UCSD-AML1 (cell line): Measurements from ENCODE around the gene SHCBP1L.

Experiments
- DNase-seq: peaks from one replicate; lab custom pipeline; 2025; ENCODE audit not compliant: unreplicated experiment; lab: John Stamatoyannopoulos, UW

The SHCBP1L gene

GRCh38 chr1:182897696-182898095, 55.3 kb downstream of the SHCBP1L start:
- no peak for DNase-seq

- no peak for DNase-seq
Observed at GRCh38 chr1:182890927-182891610, 61.9 kb downstream of the SHCBP1L start.

- DNase-seq: peak; percentile 17
Observed at GRCh38 chr1:182889997-182890396, 63.0 kb downstream of the SHCBP1L start.

GRCh38 chr1:182888736-182889531, 64.0 kb downstream of the SHCBP1L start:
- DNase-seq: no peak

- DNase-seq: no peak
Observed at GRCh38 chr1:182886985-182887384, 66.0 kb downstream of the SHCBP1L start.

GRCh38 chr1:182885591-182885990, 67.4 kb downstream of the SHCBP1L start:
- no peak for DNase-seq

GRCh38 chr1:182884872-182885271, 68.1 kb downstream of the SHCBP1L start:
- DNase-seq: no peak

GRCh38 chr1:182877842-182878241, 75.1 kb downstream of the SHCBP1L start:
- DNase-seq: no peak

- no peak for DNase-seq
Observed at GRCh38 chr1:182877331-182877730, 75.6 kb downstream of the SHCBP1L start.

- DNase-seq: no peak
Observed at GRCh38 chr1:182875889-182876288, 77.1 kb downstream of the SHCBP1L start.

GRCh38 chr1:182872881-182873280, 80.1 kb downstream of the SHCBP1L start:
- no peak for DNase-seq

GRCh38 chr1:182869241-182869666, 83.7 kb downstream of the SHCBP1L start:
- DNase-seq: no peak

GRCh38 chr1:182867861-182868260, 85.1 kb downstream of the SHCBP1L start:
- DNase-seq: no peak

GRCh38 chr1:182863940-182864339, 89.0 kb downstream of the SHCBP1L start:
- DNase-seq: no peak

- no peak for DNase-seq
Observed at GRCh38 chr1:182862827-182863226, 90.1 kb downstream of the SHCBP1L start.

GRCh38 chr1:182861994-182862393, 91.0 kb downstream of the SHCBP1L start:
- DNase-seq: no peak

- no peak for DNase-seq
Observed at GRCh38 chr1:182860658-182861057, 92.3 kb downstream of the SHCBP1L start.

- DNase-seq: no peak
Observed at GRCh38 chr1:182857212-182857611, 95.8 kb downstream of the SHCBP1L start.

- DNase-seq: no peak
Observed at GRCh38 chr1:182855911-182856310, 97.1 kb downstream of the SHCBP1L start.

GRCh38 chr1:182851825-182852224, 101.1 kb downstream of the SHCBP1L start:
- DNase-seq: no peak

- DNase-seq: no peak
Observed at GRCh38 chr1:182850319-182850718, 102.6 kb downstream of the SHCBP1L start.
